H9 (cell line): ENCODE results near the gene PHLDA1. TPM values are rescaled to one million over a fixed set of nuclear protein-coding genes. Genes with fewer than 3 reads are reported as not detected.

Experiments used
- DNase-seq: peaks from one replicate; pipeline ENCODE4 v3.0.0-alpha.2; 2017
- H2AFZ ChIP-seq: one replicate; pipeline ENCODE4 v1.6.1; 2013; ENCODE audit warnings: mild to moderate bottlenecking, low read length, control low read depth, moderate library complexity
- H2AK5ac ChIP-seq: 2 replicates; pipeline ENCODE4 v1.6.1; 2013; ENCODE audit warnings: low read length, control low read depth, mixed read lengths; ENCODE audit not compliant: insufficient read length
- H2BK120ac ChIP-seq: one replicate; pipeline ENCODE4 v1.6.1; 2013; ENCODE audit warnings: low read depth, mild to moderate bottlenecking, low read length, control low read depth, inconsistent platforms; ENCODE audit not compliant: poor library complexity, severe bottlenecking
- H2BK12ac ChIP-seq: 2 replicates; pipeline ENCODE4 v1.6.1; 2013; ENCODE audit warnings: low read length, control low read depth, mixed read lengths, low read depth; ENCODE audit not compliant: insufficient read length
- H2BK15ac ChIP-seq: 2 replicates; pipeline ENCODE4 v1.6.1; 2013; ENCODE audit warnings: low read depth, low read length, control low read depth
- H2BK20ac ChIP-seq: one replicate; pipeline ENCODE4 v1.6.1; 2013; ENCODE audit warnings: low read depth, mild to moderate bottlenecking, low read length, control low read depth, inconsistent platforms; ENCODE audit not compliant: poor library complexity, severe bottlenecking
- H2BK5ac ChIP-seq: 2 replicates; pipeline ENCODE4 v1.6.1; 2013; ENCODE audit warnings: low read length, control low read depth, mixed read lengths; ENCODE audit not compliant: insufficient read length
- H3K14ac ChIP-seq: 2 replicates; pipeline ENCODE4 v1.6.1; 2013; ENCODE audit warnings: low read length, control low read depth; ENCODE audit not compliant: insufficient read depth
- H3K18ac ChIP-seq: 2 replicates; pipeline ENCODE4 v1.6.1; 2013; ENCODE audit warnings: low read depth, mild to moderate bottlenecking, mixed read lengths, low read length, control low read depth; ENCODE audit not compliant: insufficient read length
- H3K23ac ChIP-seq: 2 replicates; pipeline ENCODE4 v1.6.1; 2013; ENCODE audit warnings: low read length, control low read depth, mixed read lengths, low read depth; ENCODE audit not compliant: insufficient read length
- H3K23me2 ChIP-seq: 2 replicates; pipeline ENCODE4 v1.6.1; 2013; ENCODE audit warnings: low read depth, mild to moderate bottlenecking, mixed read lengths, low read length, control low read depth; ENCODE audit not compliant: insufficient read length, poor library complexity, severe bottlenecking
- H3K27ac ChIP-seq: 2 replicates; pipeline ENCODE4 v1.5.1; 2013; ENCODE audit warnings: low read length, control low read depth, mixed read lengths, low read depth; ENCODE audit not compliant: insufficient read length
- H3K27me3 ChIP-seq: 2 replicates; pipeline ENCODE4 v1.6.1; 2013; ENCODE audit warnings: low read length, control low read depth, inconsistent platforms; ENCODE audit not compliant: insufficient read depth
- H3K4ac ChIP-seq: 2 replicates; pipeline ENCODE4 v1.6.1; 2013; ENCODE audit warnings: low read depth, mild to moderate bottlenecking, control low read depth, inconsistent platforms, low read length, moderate library complexity
- H3K4me1 ChIP-seq: 2 replicates; pipeline ENCODE4 v1.6.1; 2013; ENCODE audit warnings: low read length, control low read depth, inconsistent platforms; ENCODE audit not compliant: insufficient read depth
- H3K4me2 ChIP-seq: 2 replicates; pipeline ENCODE4 v1.6.1; 2013; ENCODE audit warnings: low read length, control low read depth, mixed read lengths; ENCODE audit not compliant: insufficient read length, insufficient read depth
- H3K56ac ChIP-seq: 2 replicates; pipeline ENCODE4 v1.6.1; 2013; ENCODE audit warnings: low read depth, mild to moderate bottlenecking, mixed read lengths, low read length, control low read depth; ENCODE audit not compliant: insufficient read length
- H3K79me1 ChIP-seq: 2 replicates; pipeline ENCODE4 v1.6.1; 2013; ENCODE audit warnings: low read depth, mild to moderate bottlenecking, moderate library complexity, low read length, control low read depth, inconsistent platforms; ENCODE audit not compliant: insufficient read depth, poor library complexity, severe bottlenecking
- H3K79me2 ChIP-seq: 2 replicates; pipeline ENCODE4 v1.6.1; 2013; ENCODE audit warnings: low read length, control low read depth, inconsistent platforms; ENCODE audit not compliant: insufficient read depth
- H3K9ac ChIP-seq: 2 replicates; pipeline ENCODE4 v1.6.1; 2013; ENCODE audit warnings: low read length, control low read depth, mixed read lengths; ENCODE audit not compliant: insufficient read length; ENCODE audit errors: extremely low read depth
- H3K9me3 ChIP-seq: one replicate; pipeline ENCODE4 v1.6.1; 2013; ENCODE audit warnings: low read depth, low read length, inconsistent platforms; ENCODE audit not compliant: control insufficient read depth
- H3T11ph ChIP-seq: one replicate; pipeline ENCODE4 v1.6.1; 2013; ENCODE audit warnings: mild to moderate bottlenecking, low read length, control low read depth, inconsistent platforms
- H4K20me1 ChIP-seq: one replicate; pipeline ENCODE4 v1.6.1; 2013; ENCODE audit not compliant: control insufficient read depth, insufficient read length, insufficient read depth
- H4K5ac ChIP-seq: 2 replicates; pipeline ENCODE4 v1.6.1; 2013; ENCODE audit warnings: low read depth, mild to moderate bottlenecking, mixed read lengths, low read length, control low read depth; ENCODE audit not compliant: insufficient read length
- H4K8ac ChIP-seq: replicated peaks from 2 replicates; pipeline ENCODE4 v1.6.1; 2013; ENCODE audit warnings: low read length, control low read depth, mixed read lengths, low read depth; ENCODE audit not compliant: insufficient read length
- H4K91ac ChIP-seq: 2 replicates; pipeline ENCODE4 v1.6.1; 2013; ENCODE audit warnings: low read depth, mild to moderate bottlenecking, moderate library complexity, mixed read lengths, low read length, control low read depth; ENCODE audit not compliant: insufficient read length
- H3K27ac Mint-ChIP-seq, 3 experiments: 2 replicates in 2 of 3; 3 replicates in 1 of 3; pipeline ENCODE4 v1.8.0; 2020 to 2021; ENCODE audit warnings: mixed read lengths in 3 of 3, mild to moderate bottlenecking in 1 of 3, moderate library complexity in 1 of 3
- H3K27me3 Mint-ChIP-seq: 2 replicates; pipeline ENCODE4 v1.8.0; 2021; ENCODE audit warnings: low read depth, mild to moderate bottlenecking, moderate library complexity, mixed read lengths
- H3K36me3 Mint-ChIP-seq, 3 experiments: 2 replicates in 2 of 3; 3 replicates in 1 of 3; pipeline ENCODE4 v1.8.0; 2020 to 2021; ENCODE audit warnings: low read depth in 3 of 3, mixed read lengths in 3 of 3; ENCODE audit not compliant: insufficient read depth in 1 of 3
- H3K4me1 Mint-ChIP-seq, 2 experiments: 2 replicates each; pipeline ENCODE4 v1.8.0; 2020; ENCODE audit warnings: mixed read lengths in 2 of 2
- H3K4me3 Mint-ChIP-seq, 2 experiments: 2 replicates in 1 of 2; 3 replicates in 1 of 2; pipeline ENCODE4 v1.8.0; 2020 to 2021; ENCODE audit warnings: mild to moderate bottlenecking in 2 of 2, mixed read lengths in 2 of 2, moderate library complexity in 1 of 2
- H3K9me3 Mint-ChIP-seq, 2 experiments: 2 replicates in 1 of 2; 3 replicates in 1 of 2; pipeline ENCODE4 v1.8.0; 2020; ENCODE audit warnings: mild to moderate bottlenecking in 2 of 2, mixed read lengths in 2 of 2, moderate library complexity in 1 of 2
- WGBS: extraction: QIAGEN DNeasy Blood & Tissue Kit; methylation state at CpG from one replicate; pipeline ENCODE4 v1.1.7; 2013; ENCODE audit warnings: missing lambda C conversion rate, low lambda C conversion rate, mixed read lengths; ENCODE audit not compliant: insufficient read length; ENCODE audit errors: extremely low coverage; 5-methylcytosine and 5-hydroxymethylcytosine counted together
- total RNA-seq: library from RNA; stranded (reverse); gene quantifications from 2 replicates; pipeline ENCODE4 v1.2.1, GENCODE V29; 2021
- TF ChIP-seq, protein P1 (sequence below): fragments of 200-600 bp; sonication (generic); conservative IDR thresholded peaks from 3 replicates; pipeline ENCODE4 v1.8.0; 2021; ENCODE audit warnings: antibody characterized with exemption, mild to moderate bottlenecking

Gene PHLDA1
- total RNA-seq, 1 experiment from 2014 or later, result 106 TPM

DNA sequence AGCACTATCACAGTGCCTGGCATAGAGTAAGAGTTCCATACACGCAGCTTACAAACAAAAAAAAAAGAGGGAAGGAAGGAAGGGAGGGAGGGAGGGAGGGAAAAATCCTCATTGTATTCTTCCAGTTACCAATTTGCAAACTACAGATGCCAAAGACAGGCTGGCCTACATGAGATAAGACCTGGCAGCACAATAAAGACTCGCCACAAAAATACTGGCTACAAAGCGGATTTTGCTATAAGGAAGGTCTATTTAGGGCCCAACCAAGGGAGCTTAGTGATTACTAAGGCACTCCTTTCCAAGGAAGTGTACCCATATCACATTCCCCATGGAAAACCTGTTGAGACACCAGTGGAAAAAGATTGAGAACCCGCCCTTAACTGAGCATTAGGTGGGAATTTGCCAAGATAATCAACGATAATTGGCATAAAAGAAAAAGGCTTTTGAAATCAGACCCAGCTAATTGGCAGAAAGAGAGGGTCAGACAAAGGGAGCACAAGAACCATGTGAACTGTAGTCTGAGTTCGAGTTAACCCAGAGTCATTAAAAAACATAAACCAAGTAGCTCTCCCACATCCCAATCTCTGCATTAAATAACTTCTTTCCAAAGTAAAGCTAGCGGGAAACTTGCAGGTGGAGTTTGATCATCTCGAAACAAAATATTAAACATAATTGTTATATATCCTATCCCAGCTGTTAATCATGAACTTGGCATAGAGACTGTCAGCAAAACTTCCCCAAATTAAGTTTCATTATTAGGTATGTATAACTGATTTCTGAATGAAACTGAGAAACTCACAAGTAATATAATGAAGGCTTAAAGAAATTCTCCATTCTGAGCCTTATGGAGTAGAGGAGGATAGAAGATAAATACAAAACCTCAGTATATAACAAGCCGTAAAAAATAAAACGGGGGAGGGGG is 50.1 kb downstream of the PHLDA1 start:
- Histone ChIP-seq H4K91ac (no peak overlapping the region), H3K79me1 (no peaks in the 10 kb centered on the region), H3T11ph (no peak overlapping the region), H3K9ac (no peak overlapping the region), H4K20me1 (no peaks in the 10 kb centered on the region), H2BK20ac (no peak overlapping the region), H3K23ac (no peak overlapping the region), H3K27ac (no peak overlapping the region), H3K27me3 (no peaks in the 10 kb centered on the region), H2BK5ac (no peak overlapping the region), H3K18ac (no peak overlapping the region), H2AFZ (no peak overlapping the region), H3K79me2 (no peaks in the 10 kb centered on the region), H3K14ac (no peak overlapping the region), H2AK5ac (no peak overlapping the region), H3K56ac (no peak overlapping the region), H4K8ac (no peak overlapping the region), H3K23me2 (no peaks in the 10 kb centered on the region), H2BK12ac (no peak overlapping the region), H2BK15ac (no peak overlapping the region), H3K4me2 (no peak overlapping the region), H4K5ac (no peak overlapping the region), H3K9me3 (no peaks in the 10 kb centered on the region), H3K4me1 (peaks cover 14% of the 10 kb centered on the region), H2BK120ac (no peak overlapping the region), H3K4ac (no peak overlapping the region)
- no peak overlapping the region for H3K4me3 Mint-ChIP-seq
- H3K9me3 Mint-ChIP-seq, result no peaks in the 10 kb centered on the region
- no peak overlapping the region for H3K27ac Mint-ChIP-seq
- no peaks in the 10 kb centered on the region; a peak in 1 of 7 replicates for H3K36me3 Mint-ChIP-seq
- DNase-seq, result no peak
- no peaks in the 10 kb centered on the region for H3K27me3 Mint-ChIP-seq
- no CpG with 5 or more reads among the region's 10 CpGs for WGBS
- peaks cover 39 to 47% of the 10 kb centered on the region in 2 experiments for H3K4me1 Mint-ChIP-seq
- TF ChIP-seq, protein P1, sequence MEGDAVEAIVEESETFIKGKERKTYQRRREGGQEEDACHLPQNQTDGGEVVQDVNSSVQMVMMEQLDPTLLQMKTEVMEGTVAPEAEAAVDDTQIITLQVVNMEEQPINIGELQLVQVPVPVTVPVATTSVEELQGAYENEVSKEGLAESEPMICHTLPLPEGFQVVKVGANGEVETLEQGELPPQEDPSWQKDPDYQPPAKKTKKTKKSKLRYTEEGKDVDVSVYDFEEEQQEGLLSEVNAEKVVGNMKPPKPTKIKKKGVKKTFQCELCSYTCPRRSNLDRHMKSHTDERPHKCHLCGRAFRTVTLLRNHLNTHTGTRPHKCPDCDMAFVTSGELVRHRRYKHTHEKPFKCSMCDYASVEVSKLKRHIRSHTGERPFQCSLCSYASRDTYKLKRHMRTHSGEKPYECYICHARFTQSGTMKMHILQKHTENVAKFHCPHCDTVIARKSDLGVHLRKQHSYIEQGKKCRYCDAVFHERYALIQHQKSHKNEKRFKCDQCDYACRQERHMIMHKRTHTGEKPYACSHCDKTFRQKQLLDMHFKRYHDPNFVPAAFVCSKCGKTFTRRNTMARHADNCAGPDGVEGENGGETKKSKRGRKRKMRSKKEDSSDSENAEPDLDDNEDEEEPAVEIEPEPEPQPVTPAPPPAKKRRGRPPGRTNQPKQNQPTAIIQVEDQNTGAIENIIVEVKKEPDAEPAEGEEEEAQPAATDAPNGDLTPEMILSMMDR, result no peak
